Activated gamma-delta T cell treated with anti-CD3 and anti-CD28 coated beads, Interleukin-2, amount 50 U/mL, for 16 hours (primary cell): Measurements from ENCODE around the gene CBFA2T2.

ENCODE experiments used
- DNase-seq: peaks from one replicate; pipeline ENCODE4 v3.0.0-alpha.2; 2020; ENCODE audit warnings: low read depth

CBFA2T2 gene

GRCh38 chr20:33651562-33652048 is 161.7 kb downstream of the CBFA2T2 start:
- DNase-seq = no peak

- DNase-seq = peak; percentile 35
Observed at GRCh38 chr20:33653218-33653899, 163.5 kb downstream of the CBFA2T2 start.

DNA sequence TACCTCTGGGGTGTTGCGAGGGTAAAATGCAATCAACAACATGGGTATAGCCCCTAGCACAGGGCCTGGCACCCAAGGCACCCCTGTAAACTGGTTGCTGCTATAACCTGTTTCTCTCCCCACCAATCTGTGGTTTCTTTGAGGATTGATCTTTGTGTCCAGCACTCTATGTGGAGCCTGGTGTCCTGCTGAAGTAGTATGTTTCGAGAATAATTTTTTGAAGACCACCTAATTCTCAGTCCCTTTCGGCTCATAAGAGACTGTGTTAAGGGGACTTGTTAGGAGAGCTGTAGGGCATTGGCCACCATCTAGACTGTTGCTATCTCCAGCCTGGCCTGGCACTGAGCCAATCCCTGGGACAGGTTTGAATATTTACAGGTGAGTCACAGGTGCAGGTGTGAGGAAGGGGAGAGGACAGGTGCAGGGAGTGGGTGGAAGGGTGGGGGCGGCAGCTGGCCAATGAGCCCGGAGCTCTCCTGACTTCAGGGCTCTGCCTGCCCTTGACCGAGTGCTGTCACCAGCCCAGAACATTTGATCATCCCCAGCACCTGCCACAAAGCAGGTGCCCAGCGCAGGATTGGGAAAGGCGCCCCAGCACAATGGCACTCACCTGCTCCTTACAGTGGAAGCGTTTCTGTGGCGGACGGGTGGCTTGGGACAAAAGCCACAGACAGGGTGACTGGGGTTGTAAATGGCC is 164.2 kb downstream of the CBFA2T2 start:
- no peak for DNase-seq

DNA sequence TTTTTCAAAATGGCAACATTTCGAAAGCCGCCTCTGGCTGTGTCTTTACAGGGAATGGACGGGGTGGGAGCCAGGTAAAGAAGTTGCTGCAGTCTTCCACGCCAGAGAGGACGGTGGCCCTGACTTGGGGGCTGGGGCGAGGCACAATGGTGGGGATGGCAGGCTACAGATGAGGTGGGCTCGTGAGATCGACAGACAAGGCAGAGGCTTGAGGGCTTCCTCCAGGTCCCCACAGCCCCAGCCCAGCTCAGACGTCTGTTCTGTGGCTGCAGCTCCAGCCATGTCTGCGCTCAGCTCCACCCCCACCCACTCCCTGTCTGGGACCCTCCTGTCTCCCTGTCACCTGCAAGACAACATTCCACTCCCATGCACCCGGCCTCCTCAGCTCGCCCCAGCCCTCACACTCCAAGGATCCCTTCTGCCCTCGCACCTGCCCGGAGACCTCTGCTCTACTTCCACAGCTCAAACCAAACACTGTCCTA is 164.8 kb downstream of the CBFA2T2 start:
- DNase-seq = no peak

GRCh38 chr20:33655164-33655563 is 165.3 kb downstream of the CBFA2T2 start:
- no peak for DNase-seq

DNA sequence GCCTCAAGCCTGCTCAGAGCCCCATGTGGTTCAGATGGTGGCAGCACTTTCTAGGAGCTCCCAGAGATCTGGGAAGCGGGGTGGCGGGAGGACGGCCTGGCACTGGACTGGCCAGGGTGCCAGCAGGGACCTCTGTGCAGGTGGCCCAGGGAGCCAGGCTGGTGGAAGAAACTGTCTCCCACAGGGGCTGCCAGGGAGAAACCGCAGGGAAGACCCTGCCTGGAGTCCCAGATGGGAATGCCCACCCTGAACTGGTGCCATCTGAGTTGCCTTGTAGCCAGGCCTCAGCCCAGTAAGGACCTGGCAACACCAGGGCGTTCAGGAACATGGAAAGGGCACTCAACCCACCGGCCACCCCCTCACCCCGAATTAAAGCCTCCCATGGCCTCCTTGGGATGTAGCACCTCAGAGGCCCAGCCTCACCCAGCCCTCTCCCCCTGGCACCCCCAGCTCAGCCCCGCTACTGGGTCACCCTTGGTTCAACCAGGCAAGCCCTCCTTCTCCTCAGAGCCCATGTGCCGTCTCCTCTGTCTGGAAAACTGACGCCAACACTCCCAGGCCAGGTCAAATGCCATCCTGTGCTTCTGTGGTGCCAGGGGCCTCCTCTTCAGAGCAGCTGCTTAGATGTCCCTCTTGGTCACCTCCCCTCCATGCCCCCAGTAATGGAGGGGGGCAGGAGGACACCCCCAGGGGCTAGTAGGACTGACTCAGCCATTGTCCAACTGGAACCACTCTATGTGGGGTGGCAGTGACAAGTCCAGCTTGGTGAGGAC is 166.3 kb downstream of the CBFA2T2 start:
- DNase-seq = no peak

GRCh38 chr20:33656783-33657703 is 167.1 kb downstream of the CBFA2T2 start:
- no peak for DNase-seq

- no peak for DNase-seq
Observed at GRCh38 chr20:33657704-33658095, 167.8 kb downstream of the CBFA2T2 start.

GRCh38 chr20:33658510-33658909 is 168.6 kb downstream of the CBFA2T2 start:
- no peak for DNase-seq

GRCh38 chr20:33658929-33659328 is 169.0 kb downstream of the CBFA2T2 start:
- DNase-seq = no peak

- DNase-seq = no peak
Observed at GRCh38 chr20:33659341-33660034, 169.6 kb downstream of the CBFA2T2 start.

DNA sequence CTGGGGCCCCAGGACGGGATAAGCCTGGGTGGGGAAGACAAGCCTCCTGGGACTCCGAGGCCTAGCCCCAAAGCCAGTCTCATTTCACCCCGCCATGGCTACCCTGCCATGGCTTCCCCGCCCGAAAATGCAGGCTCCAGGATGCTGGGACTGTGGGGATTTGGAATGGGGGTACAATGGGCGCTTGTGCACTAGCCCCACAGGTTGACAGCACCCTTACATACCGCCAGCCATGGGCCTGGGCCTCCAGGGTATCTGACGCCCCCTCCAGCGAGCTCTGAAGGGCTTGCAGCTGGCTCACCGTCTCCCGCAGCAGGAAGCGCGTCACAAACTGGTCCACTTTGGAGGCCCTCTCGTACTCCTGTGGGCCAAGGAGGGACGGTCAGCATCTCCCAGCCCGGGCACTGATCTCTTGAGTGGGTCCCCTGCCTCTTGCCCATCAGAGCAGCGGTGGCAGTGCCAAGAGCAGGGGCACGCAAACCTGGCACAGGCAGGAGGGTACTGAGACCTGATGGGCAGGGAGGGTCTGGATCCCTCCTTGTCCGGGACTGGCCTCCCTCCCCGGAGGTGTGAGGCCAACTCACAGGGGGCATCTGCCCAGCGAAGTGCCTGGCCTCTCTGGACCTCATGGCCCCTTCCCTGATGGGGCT is 170.3 kb downstream of the CBFA2T2 start:
- DNase-seq = no peak

DNA sequence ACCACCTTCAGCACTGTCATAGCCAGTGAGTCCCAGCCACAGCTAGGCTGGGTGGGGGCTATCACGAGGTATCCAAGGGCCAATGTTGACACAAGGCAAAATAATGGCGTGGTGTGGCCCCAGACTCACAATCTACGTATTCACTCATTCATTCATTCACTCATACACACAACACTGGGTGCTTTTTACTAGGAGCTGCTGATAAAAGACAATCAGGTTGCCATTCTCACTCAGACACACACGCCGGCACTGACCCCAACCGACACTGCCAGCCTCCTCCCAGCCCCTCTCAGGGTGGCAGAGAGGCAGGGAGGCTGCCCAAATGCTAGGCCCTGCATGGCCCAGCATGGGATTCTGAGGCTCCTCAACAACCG is 170.8 kb downstream of the CBFA2T2 start:
- DNase-seq = no peak

GRCh38 chr20:33662172-33662571 is 172.3 kb downstream of the CBFA2T2 start, which contains the start of gene C20orf144:
TSS of gene C20orf144 (plus strand) at chr20:33662327. CDS start at chr20:33662346, 19 bp downstream.
- no peak for DNase-seq

DNA sequence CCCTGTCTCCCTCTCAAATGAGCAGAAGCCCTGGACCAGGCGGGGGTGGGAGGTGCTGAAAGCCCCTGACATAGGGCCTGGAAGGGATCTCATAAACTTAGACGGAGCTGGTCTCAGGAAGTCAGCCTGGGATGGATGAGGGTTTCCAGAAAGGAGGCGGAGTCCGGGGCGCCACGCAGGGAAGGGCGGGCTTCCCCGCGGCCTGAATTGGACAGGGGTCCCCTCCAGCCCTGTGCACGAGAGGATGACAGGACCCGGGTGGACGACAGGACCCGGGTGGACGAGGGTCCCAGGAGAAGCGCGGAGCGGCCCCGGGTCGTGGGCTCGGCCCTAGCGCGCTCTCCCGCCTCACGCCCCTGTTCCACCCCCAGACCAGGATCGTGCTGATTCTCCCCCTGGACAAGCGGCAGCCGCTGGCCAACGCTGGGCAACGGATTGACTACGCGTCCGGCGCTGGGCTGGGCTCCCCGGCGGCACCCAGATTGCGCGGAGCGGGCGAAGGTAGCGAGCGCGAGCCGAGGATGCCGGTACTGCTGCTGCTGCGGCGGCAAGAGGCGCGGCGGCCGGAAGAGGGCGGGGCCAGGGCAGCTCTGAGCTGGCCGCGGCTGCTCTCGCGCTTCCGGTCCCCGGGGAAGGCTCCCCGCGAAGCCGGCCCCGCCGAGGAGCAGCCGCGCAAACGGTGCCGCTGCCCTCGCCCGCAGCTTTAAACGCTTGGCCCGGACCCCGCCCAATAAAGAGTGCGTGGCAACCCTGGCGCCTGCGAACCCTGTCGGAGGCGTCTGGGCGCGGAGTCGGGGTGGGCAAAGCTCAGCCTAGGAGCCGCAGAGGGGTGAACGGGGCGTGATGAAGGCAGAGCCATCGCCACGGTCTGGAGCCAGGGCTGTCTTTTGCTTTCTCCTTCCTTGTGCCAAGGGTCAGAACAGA is 173.5 kb downstream of the CBFA2T2 start:
- DNase-seq = peak; percentile 77

GRCh38 chr20:33664085-33664761 is 174.3 kb downstream of the CBFA2T2 start:
- no peak for DNase-seq

- no peak for DNase-seq
Observed at GRCh38 chr20:33664762-33665144, 174.9 kb downstream of the CBFA2T2 start.
